CD4-positive, alpha-beta T cell (primary cell): ENCODE data around the gene RAB34. TPM values are rescaled to one million over a fixed set of nuclear protein-coding genes. Genes with fewer than 3 reads are reported as not detected.
A peak's percentile ranks its signal among the peaks of the same experiment; 100 is the strongest.

Source experiments
- ATAC-seq: fragments of 200-7000 bp; cut with Tn5 transposase; one replicate; pipeline ENCODE4 v1.10.0; 2022; ENCODE audit warnings: mild to moderate bottlenecking; ENCODE audit not compliant: poor library complexity
- CTCF ChIA-PET: fragments of 350-600 bp; sonication (Branson Sonifier 250); formaldehyde crosslinking; loops from one replicate; lab custom pipeline; 2021; ENCODE audit warnings: antibody characterized with exemption, inconsistent platforms; lab: Charles Lee
- POLR2A ChIA-PET: fragments of 350-600 bp; sonication (Branson Sonifier 250); formaldehyde crosslinking; loops from one replicate; lab custom pipeline; 2021; ENCODE audit warnings: antibody characterized with exemption, inconsistent platforms; lab: Charles Lee
- DNase-seq, 14 experiments: peaks; one replicate each; pipeline ENCODE4 v3.0.0-alpha.2; 2013 to 2020; ENCODE audit warnings: mixed read lengths in 2 of 14
- H3K27ac ChIP-seq, 2 donors: one replicate each; pipeline versions ENCODE4 v1.5.1 to v1.7.0; 2013; ENCODE audit warnings: low read length in 2 of 2, low read depth in 1 of 2, mild to moderate bottlenecking in 1 of 2
- H3K27me3 ChIP-seq, 2 experiments: 1 replicate in 1 of 2; 2 replicates in 1 of 2; pipeline versions ENCODE4 v1.6.1 to v1.7.0; 2013; ENCODE audit warnings: low read length in 2 of 2, control low read depth in 1 of 2, mild to moderate bottlenecking in 1 of 2, moderate library complexity in 1 of 2; ENCODE audit not compliant: insufficient read depth in 2 of 2, control insufficient read depth in 1 of 2
- H3K36me3 ChIP-seq: one replicate; pipeline ENCODE4 v1.6.1; 2013; ENCODE audit warnings: low read length, control low read depth; ENCODE audit not compliant: insufficient read depth
- H3K4me1 ChIP-seq: one replicate; pipeline ENCODE4 v1.6.1; 2013; ENCODE audit warnings: low read length, control low read depth; ENCODE audit not compliant: insufficient read depth
- H3K4me3 ChIP-seq: one replicate; pipeline ENCODE4 v1.5.1; 2013; ENCODE audit warnings: mild to moderate bottlenecking, low read length, moderate library complexity
- H3K9me3 ChIP-seq, 2 experiments: 1 replicate in 1 of 2; 2 replicates in 1 of 2; pipeline versions ENCODE4 v1.6.1 to v1.7.0; 2013; ENCODE audit warnings: low read length in 2 of 2, mild to moderate bottlenecking in 2 of 2, control low read depth in 1 of 2, moderate library complexity in 1 of 2; ENCODE audit not compliant: control insufficient read depth in 1 of 2, insufficient read depth in 1 of 2
- H3K27ac Mint-ChIP-seq: one replicate; pipeline ENCODE4 v1.8.0; 2020; ENCODE audit warnings: mixed read lengths
- H3K27me3 Mint-ChIP-seq: one replicate; pipeline ENCODE4 v1.8.0; 2021; ENCODE audit warnings: mixed read lengths
- H3K36me3 Mint-ChIP-seq: one replicate; pipeline ENCODE4 v1.8.0; 2021; ENCODE audit warnings: low read depth, mixed read lengths
- H3K4me1 Mint-ChIP-seq: one replicate; pipeline ENCODE4 v1.8.0; 2021; ENCODE audit warnings: low read depth, mixed read lengths
- H3K4me3 Mint-ChIP-seq: one replicate; pipeline ENCODE4 v1.8.0; 2020; ENCODE audit warnings: mild to moderate bottlenecking, mixed read lengths
- H3K9me3 Mint-ChIP-seq: one replicate; pipeline ENCODE4 v1.8.0; 2020; ENCODE audit warnings: mixed read lengths
- intact Hi-C, 2 experiments: fragments of 100-400 bp; cut with DNase I in 1 of 2; cut with micrococcal nuclease in 1 of 2; formaldehyde crosslinking; loops; one replicate each; pipeline versions ENCODE4 v1.15.1 to v1.9.0; 2023 to 2025; cut with DNase I, micrococcal nuclease
- total RNA-seq, 174 experiments: library from RNA in 2 of 174; stranded (reverse) in 2 of 174; gene quantifications; one replicate each; pipeline ENCODE4 v1.2.3 and lab custom pipeline; 2021 to 2026
- TF ChIP-seq, protein P1 (sequence below): fragments of 200-600 bp; IDR thresholded peaks from one replicate; pipeline ENCODE4 v1.8.0; 2022; ENCODE audit warnings: antibody characterized with exemption, mild to moderate bottlenecking

RAB34 gene
- total RNA-seq, 2 experiments from 2014 or later, result 20.7 to 21.3 TPM

DNA sequence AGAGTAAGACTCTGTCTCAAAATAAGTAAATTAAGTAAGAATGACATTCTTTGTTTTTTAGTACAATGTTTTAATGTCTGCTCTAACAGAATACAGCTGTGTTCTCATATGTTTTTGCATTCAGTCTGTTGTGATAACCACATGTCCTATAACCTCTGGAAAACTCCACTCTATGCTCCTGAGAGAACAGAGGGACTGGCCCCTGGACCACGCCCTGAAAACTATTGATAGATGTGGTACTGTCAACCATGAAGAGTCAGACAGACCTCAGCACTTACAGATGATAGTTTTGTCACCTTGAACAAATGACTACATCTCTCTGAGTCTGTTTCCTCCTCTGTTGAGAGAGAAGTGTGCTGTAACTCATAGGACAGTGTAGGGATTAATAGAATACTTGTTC lies 47.8 kb downstream of the RAB34 start:
- H3K36me3 ChIP-seq, result peaks cover 77% of the 10 kb centered on the region
- ATAC-seq (no peak), DNase-seq (no peak)
- no peaks in the 10 kb centered on the region for H3K9me3 ChIP-seq
- TF ChIP-seq, protein P1, sequence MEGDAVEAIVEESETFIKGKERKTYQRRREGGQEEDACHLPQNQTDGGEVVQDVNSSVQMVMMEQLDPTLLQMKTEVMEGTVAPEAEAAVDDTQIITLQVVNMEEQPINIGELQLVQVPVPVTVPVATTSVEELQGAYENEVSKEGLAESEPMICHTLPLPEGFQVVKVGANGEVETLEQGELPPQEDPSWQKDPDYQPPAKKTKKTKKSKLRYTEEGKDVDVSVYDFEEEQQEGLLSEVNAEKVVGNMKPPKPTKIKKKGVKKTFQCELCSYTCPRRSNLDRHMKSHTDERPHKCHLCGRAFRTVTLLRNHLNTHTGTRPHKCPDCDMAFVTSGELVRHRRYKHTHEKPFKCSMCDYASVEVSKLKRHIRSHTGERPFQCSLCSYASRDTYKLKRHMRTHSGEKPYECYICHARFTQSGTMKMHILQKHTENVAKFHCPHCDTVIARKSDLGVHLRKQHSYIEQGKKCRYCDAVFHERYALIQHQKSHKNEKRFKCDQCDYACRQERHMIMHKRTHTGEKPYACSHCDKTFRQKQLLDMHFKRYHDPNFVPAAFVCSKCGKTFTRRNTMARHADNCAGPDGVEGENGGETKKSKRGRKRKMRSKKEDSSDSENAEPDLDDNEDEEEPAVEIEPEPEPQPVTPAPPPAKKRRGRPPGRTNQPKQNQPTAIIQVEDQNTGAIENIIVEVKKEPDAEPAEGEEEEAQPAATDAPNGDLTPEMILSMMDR, result no peak
- CTCF ChIA-PET, result no interaction called here
- no peaks in the 10 kb centered on the region for H3K9me3 Mint-ChIP-seq
- peaks cover 34% of the 10 kb centered on the region for H3K4me1 Mint-ChIP-seq
- H3K4me3 Mint-ChIP-seq, result no peak overlapping the region
- no peaks in the 10 kb centered on the region for H3K27me3 ChIP-seq
- H3K4me1 ChIP-seq, result peaks cover 10% of the 10 kb centered on the region
- H3K27ac Mint-ChIP-seq, result no peak overlapping the region
- peaks cover 81% of the 10 kb centered on the region for H3K36me3 Mint-ChIP-seq
- intact Hi-C loops, result no loop called here
- no peak overlapping the region for H3K4me3 ChIP-seq
- H3K27ac ChIP-seq, result no peak overlapping the region
- POLR2A ChIA-PET, result no interaction called here
- H3K27me3 Mint-ChIP-seq, result no peaks in the 10 kb centered on the region

DNA sequence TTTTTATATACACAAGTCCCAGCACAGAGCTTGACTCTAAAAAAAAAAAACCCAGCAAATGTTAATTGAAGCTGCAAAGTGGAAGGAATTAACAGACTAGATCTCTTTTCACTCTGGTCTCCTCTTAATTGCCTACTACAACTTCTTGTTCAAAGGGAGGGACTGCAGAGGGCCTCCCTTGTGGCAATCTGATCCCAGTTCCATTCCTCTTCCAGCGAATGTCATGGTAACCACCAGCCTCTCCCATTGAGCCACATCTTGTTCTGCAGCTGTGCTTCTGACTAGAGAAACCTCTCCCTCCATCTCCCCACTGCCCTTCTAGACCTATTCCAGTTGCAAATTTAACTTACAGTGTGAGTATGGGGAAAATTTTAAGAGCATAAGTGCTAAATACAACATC lies 49.8 kb downstream of the RAB34 start:
- intact Hi-C loops, result no loop called here
- ChIA-PET POLR2A (interaction anchor here (1.4 kb wide), 1 partner anchor 22 kb away, joined by 3 read pairs; no protein-coding TSS in a partner anchor), CTCF (interaction anchor here (2.0 kb wide), 1 partner anchor 21 kb away, joined by 7 read pairs; no protein-coding TSS in a partner anchor)
- Mint-ChIP-seq H3K4me1 (peaks cover 54% of the 10 kb centered on the region), H3K4me3 (no peak overlapping the region), H3K27me3 (no peaks in the 10 kb centered on the region), H3K36me3 (peaks cover 77% of the 10 kb centered on the region), H3K27ac (peak overlapping the region; percentile 42), H3K9me3 (no peaks in the 10 kb centered on the region)
- no peaks in the 10 kb centered on the region for H3K9me3 ChIP-seq
- H3K36me3 ChIP-seq, result peaks cover 63% of the 10 kb centered on the region
- peaks cover 28% of the 10 kb centered on the region for H3K4me1 ChIP-seq
- TF ChIP-seq, protein P1, result no peak
- no peak overlapping the region for H3K4me3 ChIP-seq
- ATAC-seq (no peak), DNase-seq (no peak)
- H3K27me3 ChIP-seq, result no peaks in the 10 kb centered on the region
- H3K27ac ChIP-seq, result no peak overlapping the region

DNA sequence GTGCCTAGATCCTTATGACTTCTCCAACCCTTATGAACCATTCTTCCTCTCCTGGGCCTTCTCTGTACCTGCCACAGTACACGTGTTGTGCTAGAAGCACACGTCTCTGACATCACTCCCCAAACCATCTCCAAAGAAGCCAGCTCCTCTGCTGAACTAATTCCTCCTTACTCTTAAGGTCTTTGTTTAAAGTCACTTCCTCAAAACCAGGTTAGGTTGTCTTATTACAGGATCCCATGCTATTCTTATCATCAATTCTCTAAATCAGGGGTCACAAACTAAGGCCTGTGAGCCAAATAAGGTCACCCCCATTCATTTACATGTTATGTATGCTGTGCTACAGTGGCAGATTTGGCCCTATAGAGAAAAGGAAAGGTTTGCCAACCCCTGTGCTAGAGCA lies 51.7 kb downstream of the RAB34 start:
- Histone ChIP-seq H3K36me3 (peaks cover 46% of the 10 kb centered on the region), H3K4me1 (peaks cover 36% of the 10 kb centered on the region), H3K27me3 (no peaks in the 10 kb centered on the region), H3K9me3 (no peaks in the 10 kb centered on the region), H3K27ac (no peak overlapping the region), H3K4me3 (no peak overlapping the region)
- H3K9me3 Mint-ChIP-seq, result no peaks in the 10 kb centered on the region
- H3K27ac Mint-ChIP-seq, result peak overlapping the region; percentile 8
- DNase-seq (no peak), ATAC-seq (no peak)
- ChIA-PET POLR2A (no interaction called here), CTCF (no interaction called here)
- H3K4me1 Mint-ChIP-seq, result peaks cover 73% of the 10 kb centered on the region
- no peaks in the 10 kb centered on the region for H3K27me3 Mint-ChIP-seq
- H3K36me3 Mint-ChIP-seq, result peaks cover 77% of the 10 kb centered on the region
- peak overlapping the region; percentile 46 for H3K4me3 Mint-ChIP-seq
- TF ChIP-seq, protein P1, result no peak
- intact Hi-C loops, result no loop called here

Other genes with a start within 250 kb of the RAB34 start
- not detected for gene SLC13A2, start 244.2 kb downstream of the RAB34 start, total RNA-seq
- gene FOXN1, start 211.5 kb downstream of the RAB34 start, total RNA-seq, result not detected
- gene UNC119, start 165.2 kb downstream of the RAB34 start, total RNA-seq, result 10 to 100 TPM; 77.1 to 83.9 TPM
- 10 to 100 TPM; 73.8 to 76.4 TPM for gene PIGS, start 146.3 kb downstream of the RAB34 start, total RNA-seq
- gene ALDOC, start 141.0 kb downstream of the RAB34 start, total RNA-seq, result 10 to 100 TPM; 21.8 to 22.7 TPM
- 10 to 100 TPM; 15.4 to 17.0 TPM for gene SPAG5, start 118.8 kb downstream of the RAB34 start, total RNA-seq
- 10 to 100 TPM; 13.7 to 14.8 TPM for gene RSKR, start 103.7 kb downstream of the RAB34 start, total RNA-seq
- gene BLTP2, start 72.7 kb downstream of the RAB34 start, total RNA-seq, result 100 to 1,000 TPM; 120 to 124 TPM
- 10 to 100 TPM; 30.3 to 32.0 TPM for gene SDF2, start 56.0 kb downstream of the RAB34 start, total RNA-seq
- gene SUPT6H, start 55.7 kb downstream of the RAB34 start, total RNA-seq, result 100 to 1,000 TPM; 149 to 151 TPM
- 1 to 10 TPM; 3.5 to 4.1 TPM for gene PROCA1, start 6.0 kb downstream of the RAB34 start, total RNA-seq
- gene RPL23A, start 2.1 kb upstream of the RAB34 start, total RNA-seq, result 1,000 to 10,000 TPM; 3,393 to 3,457 TPM
- under 1 TPM; 0.39 to 0.60 TPM for gene TLCD1, start 8.4 kb upstream of the RAB34 start, total RNA-seq
- 1 to 10 TPM; 4.7 to 5.2 TPM for gene NEK8, start 10.9 kb upstream of the RAB34 start, total RNA-seq
- 100 to 1,000 TPM; 411 to 416 TPM for gene TRAF4, start 26.1 kb upstream of the RAB34 start, total RNA-seq
- 10 to 100 TPM; 17.3 to 17.5 TPM for gene FAM222B, start 124.9 kb upstream of the RAB34 start, total RNA-seq
- 10 to 100 TPM; 15.6 to 16.8 TPM for gene ERAL1, start 137.1 kb upstream of the RAB34 start, total RNA-seq
- gene FLOT2, start 179.9 kb upstream of the RAB34 start, total RNA-seq, result 10 to 100 TPM; 79.7 to 85.1 TPM
- gene DHRS13, start 185.2 kb upstream of the RAB34 start, total RNA-seq, result 10 to 100 TPM; 33.5 to 34.3 TPM
- gene PHF12, start 233.7 kb upstream of the RAB34 start, total RNA-seq, result 100 to 1,000 TPM; 232 to 247 TPM